ENCODE measurements around the gene ADGRF5.

Gene ADGRF5

DNA sequence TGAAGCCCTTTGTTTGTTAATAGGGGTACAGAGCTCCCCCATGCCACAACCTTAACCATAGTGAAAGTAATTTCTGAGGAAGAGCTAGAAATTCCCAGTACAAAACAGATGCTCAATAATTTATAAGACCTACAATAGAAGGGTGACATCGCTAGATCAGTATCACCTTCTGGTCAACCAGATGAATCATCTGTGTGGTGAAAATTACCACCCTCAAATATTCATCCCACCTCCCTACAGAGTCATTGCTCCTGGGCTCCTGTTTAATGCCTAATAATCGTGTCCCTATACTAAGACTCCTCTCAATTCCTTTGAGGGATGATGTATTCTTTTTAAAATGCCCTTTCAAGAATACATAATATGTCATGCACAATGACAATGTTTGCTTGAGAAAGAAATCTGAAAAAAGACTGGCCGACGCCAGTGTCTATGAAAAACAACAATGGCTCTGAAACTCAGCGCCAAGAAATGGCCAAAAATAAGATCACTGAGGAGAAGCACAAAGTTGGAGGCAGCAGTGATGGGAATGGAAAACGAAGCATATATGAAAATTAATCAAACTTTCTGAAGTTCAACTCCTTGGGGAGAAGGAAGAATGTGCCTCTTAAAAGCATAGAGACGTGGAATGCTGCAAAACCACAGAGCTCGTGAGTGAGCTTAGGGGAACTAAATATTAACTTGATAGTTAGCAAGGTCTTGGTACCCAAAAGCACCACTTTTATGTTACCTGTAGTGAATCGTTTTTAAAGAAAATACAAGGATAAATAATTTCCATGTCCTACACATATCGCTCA is 11.0 kb upstream of the ADGRF5 start:
- no peak for DNase-seq

DNA sequence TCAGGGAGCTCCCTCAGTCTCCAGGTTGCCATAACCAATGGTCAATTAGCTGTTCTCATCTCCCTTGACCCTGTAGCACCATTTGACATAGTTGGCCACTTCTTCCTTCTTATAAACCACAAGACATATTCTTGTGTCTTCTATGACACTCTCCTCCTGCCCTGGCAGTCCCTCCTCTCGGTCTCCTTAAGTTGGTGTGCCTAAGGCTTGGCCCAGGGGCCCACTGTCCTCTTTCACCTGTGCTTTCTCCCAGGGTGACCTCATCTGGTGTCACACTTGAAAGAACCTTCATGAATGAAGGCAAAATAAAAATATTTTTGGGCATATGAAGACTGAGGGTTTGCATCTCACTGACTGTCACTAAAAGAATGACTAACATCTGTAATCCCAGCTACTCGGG is 9.7 kb upstream of the ADGRF5 start:
- no peak for DNase-seq

GRCh38 chr6:46930331-46930730 is 8.6 kb upstream of the ADGRF5 start:
- DNase-seq: no peak

DNA sequence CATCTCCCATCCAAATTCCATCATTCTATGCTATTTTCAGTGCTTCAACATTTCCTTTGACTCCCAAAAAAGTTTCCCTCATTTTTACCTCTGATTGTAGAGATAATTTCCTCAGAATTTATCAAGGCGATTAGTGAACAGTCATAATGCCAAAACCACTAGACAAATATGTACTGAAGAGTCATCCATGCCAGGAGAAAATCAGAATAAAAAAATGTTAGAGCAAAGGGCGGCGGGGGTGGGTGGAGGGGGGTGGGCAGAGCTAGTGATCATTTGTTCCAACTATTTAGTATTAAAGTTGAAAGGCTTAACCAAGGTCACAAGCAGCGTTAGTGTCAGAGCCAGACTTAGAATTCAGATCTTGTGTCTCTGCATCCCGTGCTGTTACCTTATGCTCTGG is 5.3 kb upstream of the ADGRF5 start:
- DNase-seq: peak; percentile 5

- DNase-seq: peak; percentile 35
These were observed 4.7 kb upstream of the ADGRF5 start for GRCh38 chr6:46926481-46926880.

GRCh38 chr6:46925563-46926253 is 4.0 kb upstream of the ADGRF5 start:
- peak; percentile 71 for DNase-seq

DNA sequence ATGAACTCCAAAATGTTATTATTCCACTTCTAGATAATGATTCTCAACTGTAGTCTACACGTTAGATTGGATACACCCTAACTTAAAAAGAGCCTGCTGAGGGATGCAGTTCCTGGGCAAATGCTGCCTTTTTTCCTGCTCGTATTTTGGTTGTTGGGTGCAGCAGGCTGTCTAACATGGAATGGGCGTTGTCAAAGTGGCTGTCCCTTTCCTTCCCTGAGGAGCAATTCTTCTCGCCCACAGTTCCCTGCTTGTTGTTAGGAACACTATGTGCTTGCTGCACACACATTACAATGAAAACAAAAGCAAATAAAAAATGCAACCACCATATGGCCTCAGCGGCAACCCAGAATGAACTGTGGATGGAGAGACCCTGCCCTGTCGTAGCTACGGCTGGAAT is 1.7 kb upstream of the ADGRF5 start:
- DNase-seq: no peak

DNA sequence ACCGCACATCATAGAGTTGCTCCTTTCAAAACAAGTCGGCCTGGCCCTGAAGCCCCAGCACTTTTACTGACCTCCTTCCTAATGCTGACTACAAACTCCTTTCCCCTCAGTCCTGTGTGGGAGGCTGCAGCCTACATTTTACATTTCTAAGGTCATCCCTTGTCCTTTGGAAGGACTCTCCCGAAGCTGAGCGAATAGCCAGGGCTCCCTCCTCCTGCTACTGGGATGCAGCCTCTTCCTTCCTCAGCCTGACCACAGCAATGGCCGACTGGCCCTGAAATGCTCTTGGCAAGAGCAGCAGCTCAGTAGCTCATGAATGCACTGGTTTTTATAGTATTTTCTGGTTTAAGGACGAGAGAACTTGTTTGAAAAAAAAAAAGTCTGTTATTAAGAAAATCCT is 679 bp downstream of the ADGRF5 start:
- DNase-seq: no peak

DNA sequence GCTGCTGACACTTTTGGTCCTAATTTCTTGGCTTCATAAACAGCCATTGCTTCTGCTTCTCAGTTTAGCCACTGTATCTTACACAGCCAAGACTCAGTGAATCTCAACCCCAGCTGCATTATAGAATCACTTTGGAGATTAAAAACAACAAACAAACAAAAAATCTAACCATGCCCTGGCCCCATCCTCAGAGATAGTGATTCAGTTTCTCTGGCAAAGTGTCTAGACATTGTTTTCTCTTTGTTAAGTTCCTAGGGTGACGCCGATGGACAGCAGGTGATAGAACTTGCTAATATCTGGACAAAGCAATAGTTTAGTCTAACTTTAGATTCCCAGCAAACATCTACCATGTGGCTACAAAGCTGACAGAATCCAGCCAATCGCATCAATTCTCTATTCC is 2.9 kb downstream of the ADGRF5 start:
- DNase-seq: no peak

- DNase-seq: no peak
These were observed 4.7 kb downstream of the ADGRF5 start for GRCh38 chr6:46917002-46917545.

- no peak for DNase-seq
These were observed 5.9 kb downstream of the ADGRF5 start for GRCh38 chr6:46915866-46916265.

- DNase-seq: no peak
These were observed 6.4 kb downstream of the ADGRF5 start for GRCh38 chr6:46915380-46915779.

- DNase-seq: no peak
These were observed 7.4 kb downstream of the ADGRF5 start for GRCh38 chr6:46914279-46914810.

DNA sequence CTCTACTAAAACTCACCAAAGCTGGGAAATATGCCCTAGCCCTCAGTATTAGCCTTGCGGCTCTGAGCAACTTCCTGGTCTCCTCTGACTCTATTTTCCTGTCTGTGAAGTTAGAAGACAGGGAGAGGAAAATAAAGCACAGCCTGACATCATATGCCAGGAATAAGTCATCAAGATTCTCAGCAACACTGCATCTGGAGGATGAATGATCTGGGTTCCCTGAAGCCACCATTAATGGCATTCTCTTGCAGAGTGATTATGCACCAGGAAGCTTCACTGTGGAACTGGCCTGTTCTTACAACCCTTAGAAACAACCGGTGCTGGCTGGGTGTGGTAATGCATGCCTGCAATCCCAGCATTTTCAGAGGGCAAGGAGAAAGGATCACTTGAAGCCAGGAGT is 12.4 kb downstream of the ADGRF5 start:
- DNase-seq: no peak

GRCh38 chr6:46906776-46907175 is 15.0 kb downstream of the ADGRF5 start:
- DNase-seq: no peak

DNA sequence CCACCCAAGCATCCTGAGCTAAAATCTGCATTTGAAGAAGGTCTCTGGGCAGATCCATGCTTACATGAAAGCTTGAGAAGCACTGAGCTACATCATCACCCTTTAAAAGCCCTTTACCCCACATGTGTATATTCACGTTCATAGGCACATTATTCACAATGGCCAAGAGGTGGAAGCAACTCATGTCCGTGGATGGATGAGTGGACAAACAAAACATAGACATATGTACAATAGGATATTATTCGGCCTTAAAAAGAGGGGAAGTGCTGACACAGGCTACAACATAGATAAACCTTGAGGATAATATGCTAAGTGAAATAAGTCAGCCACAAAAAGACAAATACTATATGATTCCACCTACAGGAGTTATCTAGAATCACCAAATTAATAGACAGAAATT is 17.6 kb downstream of the ADGRF5 start:
- no peak for DNase-seq

DNA sequence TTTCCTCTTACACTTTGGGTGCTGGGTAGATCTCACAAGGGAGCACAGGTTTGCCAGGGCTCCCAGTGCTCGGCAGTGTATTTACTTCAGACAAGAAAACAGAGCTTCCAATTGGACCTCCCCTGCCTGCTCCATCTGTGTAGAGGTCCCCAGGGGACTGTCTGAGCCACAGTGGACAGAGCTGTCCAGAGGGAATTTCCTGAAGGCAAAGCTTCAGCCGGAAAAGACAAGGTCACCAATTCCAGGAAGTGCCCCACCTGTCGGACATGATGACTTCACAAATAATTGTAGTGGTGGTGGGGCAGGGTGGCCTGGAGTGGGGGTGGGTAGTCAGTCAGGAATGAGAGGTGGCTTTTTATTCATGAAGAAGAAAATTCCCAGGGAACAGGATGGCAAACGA is 18.6 kb downstream of the ADGRF5 start:
- no peak for DNase-seq

DNA sequence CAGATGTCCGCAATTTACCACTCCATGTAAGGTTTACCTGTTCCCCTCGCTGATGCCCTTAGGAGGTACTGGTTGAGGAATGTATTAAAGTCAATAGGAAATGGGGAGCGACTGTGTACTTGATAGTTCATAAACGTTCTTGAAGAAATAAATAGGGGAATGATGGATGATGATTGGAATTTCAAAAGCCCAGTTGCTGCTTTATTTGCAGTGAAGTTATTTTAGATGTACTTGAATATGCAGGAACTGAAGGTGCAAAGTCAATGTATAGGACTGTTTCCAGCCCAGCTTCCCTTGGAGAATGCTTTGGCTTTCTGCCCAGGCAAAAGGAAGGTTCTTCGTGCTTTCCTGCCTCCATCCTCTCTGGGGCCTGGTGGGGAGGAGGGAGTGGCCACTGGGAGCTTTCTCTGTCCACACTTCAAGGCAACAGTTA is 19.8 kb downstream of the ADGRF5 start:
- DNase-seq: no peak

- DNase-seq: no peak
These were observed 21.5 kb downstream of the ADGRF5 start for GRCh38 chr6:46900266-46900665.

- no peak for DNase-seq
These were observed 22.1 kb downstream of the ADGRF5 start for GRCh38 chr6:46899659-46900058.

GRCh38 chr6:46898006-46898405 is 23.7 kb downstream of the ADGRF5 start:
- DNase-seq: no peak

- DNase-seq: no peak
These were observed 24.9 kb downstream of the ADGRF5 start for GRCh38 chr6:46896871-46897270.

DNA sequence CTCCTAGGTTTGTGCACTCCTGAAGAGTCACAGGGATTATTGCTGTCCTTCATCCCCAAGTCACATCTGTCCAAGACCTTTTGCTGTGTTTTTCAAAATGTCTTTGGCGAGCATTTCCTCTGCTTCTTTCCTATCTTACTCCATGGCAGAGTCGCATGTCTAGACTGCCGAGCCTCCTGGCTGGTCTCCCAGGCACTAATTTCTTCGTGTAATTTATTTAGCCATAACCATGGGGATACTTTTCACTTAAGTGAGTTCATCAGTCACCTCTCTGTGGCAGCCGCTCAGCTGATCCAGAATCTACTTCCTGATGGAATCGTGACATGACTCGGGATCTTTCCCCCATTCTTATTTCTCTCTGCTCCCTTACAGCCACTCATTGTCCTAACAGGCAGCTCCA is 25.8 kb downstream of the ADGRF5 start:
- no peak for DNase-seq

DNA sequence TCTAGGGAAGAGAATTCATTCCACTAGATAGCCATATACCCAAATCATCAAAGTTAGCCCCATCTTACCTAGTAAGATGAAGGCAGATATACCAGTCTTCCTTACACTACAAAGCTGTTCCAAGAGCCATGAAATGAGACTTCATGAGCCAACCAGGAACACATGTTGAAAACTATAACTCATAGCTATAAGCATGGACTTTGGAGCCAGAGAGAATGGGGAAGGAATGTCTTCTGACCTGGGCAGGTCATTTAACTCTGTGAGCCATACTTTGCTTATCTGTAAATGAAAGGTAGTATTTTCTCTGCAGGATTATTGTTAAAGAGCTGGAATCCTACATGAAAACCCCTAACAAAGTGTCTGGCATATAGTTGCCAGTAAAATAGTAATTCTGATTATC is 27.3 kb downstream of the ADGRF5 start:
- no peak for DNase-seq
